GM12878 (cell line): ENCODE data around the gene TRIP11.

Experiments
- CTCF ChIP-seq, 3 experiments: IDR thresholded peaks in 2 of 3; conservative IDR thresholded peaks in 1 of 3; 2 replicates each; pipeline ENCODE4 v1.5.1; 2011; ENCODE audit warnings: low read depth in 3 of 3, low read length in 3 of 3, mild to moderate bottlenecking in 3 of 3, control low read depth in 2 of 3, moderate library complexity in 2 of 3, inconsistent platforms in 1 of 3, mixed read lengths in 1 of 3; ENCODE audit not compliant: control insufficient read depth in 2 of 3, insufficient read depth in 1 of 3; ENCODE audit errors: extremely low read depth in 1 of 3
- EED ChIP-seq: sonication (generic); IDR thresholded peaks from 2 replicates; pipeline ENCODE4 v1.6.1; 2016; ENCODE audit warnings: antibody characterized with exemption, low read depth
- FOS ChIP-seq: IDR thresholded peaks from 3 replicates; pipeline ENCODE4 v1.6.1; 2011; ENCODE audit warnings: borderline replicate concordance; ENCODE audit not compliant: insufficient read length; ENCODE audit errors: extremely low read depth
- GATAD2B ChIP-seq: fragments of 450-650 bp; conservative IDR thresholded peaks from 2 replicates; pipeline ENCODE4 v1.6.1; 2017; ENCODE audit warnings: low read depth, mild to moderate bottlenecking, moderate library complexity
- POLR2A ChIP-seq: IDR thresholded peaks from 2 replicates; pipeline ENCODE4 v1.6.1; 2011; ENCODE audit warnings: low read depth, mild to moderate bottlenecking, low read length
- RAD21 ChIP-seq: IDR thresholded peaks from 2 replicates; pipeline ENCODE4 v1.6.1; 2011; ENCODE audit warnings: mild to moderate bottlenecking, low read depth, low read length, moderate library complexity; ENCODE audit not compliant: insufficient read depth
- REST ChIP-seq: IDR thresholded peaks from 2 replicates; pipeline ENCODE4 v1.6.1; 2012; ENCODE audit warnings: mild to moderate bottlenecking, low read depth, low read length
- SKIL ChIP-seq: fragments of 450-650 bp; IDR thresholded peaks from 2 replicates; pipeline ENCODE4 v1.6.1; 2017; ENCODE audit warnings: mild to moderate bottlenecking, low read depth, inconsistent platforms; ENCODE audit not compliant: poor library complexity, severe bottlenecking
- SRF ChIP-seq, 2 experiments: IDR thresholded peaks; 2 replicates each; pipeline ENCODE4 v1.6.1; 2011; ENCODE audit warnings: low read depth in 2 of 2, low read length in 2 of 2, mild to moderate bottlenecking in 1 of 2, moderate library complexity in 1 of 2
- SUZ12 ChIP-seq: fragments of 200-600 bp; sonication (generic); IDR thresholded peaks from one replicate; pipeline ENCODE4 v1.6.1; 2018; ENCODE audit warnings: antibody characterized with exemption, mild to moderate bottlenecking; ENCODE audit not compliant: unreplicated experiment
- TCF12 ChIP-seq: IDR thresholded peaks from 2 replicates; pipeline ENCODE4 v1.6.1; 2011; ENCODE audit warnings: low read depth, mild to moderate bottlenecking, low read length
- TCF7 ChIP-seq: IDR thresholded peaks from 2 replicates; pipeline ENCODE4 v1.6.1; 2014; ENCODE audit warnings: antibody characterized with exemption, borderline replicate concordance
- ZZZ3 ChIP-seq: IDR thresholded peaks from 2 replicates; pipeline ENCODE4 v1.6.1; 2011; ENCODE audit warnings: low read depth; ENCODE audit not compliant: control insufficient read depth, insufficient read length

- TF ChIP-seq RAD21 (no peak), ZZZ3 (no peak), EED (no peak), GATAD2B (no peak), FOS (no peak), TCF7 (no peak), POLR2A (no peak), TCF12 (no peak), REST (no peak), CTCF (IDR thresholded peaks at IDR 0.05 in 2 of 3, conservative IDR thresholded peaks at IDR 0.05 in 1 of 3; ENCODE audit: control insufficient read depth in 2 of 3, extremely low read depth in 1 of 3, insufficient read depth in 1 of 3, low read depth in 3 of 3, low read length in 3 of 3) (no peak), SRF (IDR thresholded peaks at IDR 0.05; ENCODE audit: low read depth in 2 of 2, low read length in 2 of 2) (no peak), SKIL (no peak), SUZ12 (no peak)
These were observed 13.2 kb downstream of the TRIP11 start for GRCh38 chr14:92026548-92027190.
